Mucosa of descending colon (tissue), 3 donors: ENCODE measurements around the gene PRAMEF17. TPM values are rescaled to one million over a fixed set of nuclear protein-coding genes. Genes with fewer than 3 reads are reported as not detected.
A peak's percentile ranks its signal among the peaks of the same experiment; 100 is the strongest.
"Not testable (repeated sequence)": the region's sequence is repeated elsewhere in the genome, so short reads cannot be mapped to it uniquely, and the experiment has no call there.

Experiments
- ATAC-seq: fragments of 200-7000 bp; cut with Tn5 transposase; one replicate; pipeline ENCODE4 v1.9.1; 2020; ENCODE audit warnings: mild to moderate bottlenecking, moderate library complexity
- DNase-seq, 3 donors: peaks; one replicate each; pipeline ENCODE4 v3.0.0-alpha.2; 2020
- H3K36me3 ChIP-seq: fragments of 200-600 bp; one replicate; pipeline ENCODE4 v1.8.0; 2021; ENCODE audit warnings: low read depth, mild to moderate bottlenecking
- H3K4me1 ChIP-seq: fragments of 200-600 bp; one replicate; pipeline ENCODE4 v1.8.0; 2021; ENCODE audit warnings: low read depth, mild to moderate bottlenecking
- H3K4me3 ChIP-seq: fragments of 200-600 bp; one replicate; pipeline ENCODE4 v1.8.0; 2021; ENCODE audit warnings: mild to moderate bottlenecking
- H3K9me3 ChIP-seq: fragments of 200-600 bp; one replicate; pipeline ENCODE4 v1.8.0; 2021; ENCODE audit warnings: mild to moderate bottlenecking
- intact Hi-C, 2 donors: fragments of 100-400 bp; cut with DNase I in 1 of 2; cut with micrococcal nuclease in 1 of 2; formaldehyde crosslinking; loops; one replicate each; pipeline versions ENCODE4 v1.11.0 to v1.11.1; 2022; cut with DNase I, micrococcal nuclease
- long read RNA-seq, 2 donors: library from polyadenylated mRNA; unstranded; transcript quantifications; one replicate each; pipeline ENCODE4 v2.0.0, GENCODE V29; 2019 to 2021
- total RNA-seq, 3 donors: library from RNA; stranded (reverse); fragmentation: NEBNext Ultra II Directional in 2 of 3; extraction: Animal tissue kit (Norgen Biotek cat#: 25700) in 2 of 3; gene quantifications; one replicate each; pipeline versions ENCODE4 v1.2.1 to v1.2.4, GENCODE V29; 2021 to 2023
- donor health status: DM: no; HTN: no; CAD: no; lungs with moderate emphysema.
- donor health status: DM: no; HTN: no; CAD: no.
- donor health status: DM: no; HTN: yes; CAD: no.

Gene PRAMEF17
- not detected for total RNA-seq
- long read RNA-seq, donor 1: 0 reads
- long read RNA-seq, donor 2: 0 reads

GRCh38 chr1:13389332-13389731, at the start of gene PRAMEF17:
PRAMEF17 (plus strand) TSS chr1:13389632; CDS start chr1:13389658, 26 bp downstream.
- ATAC-seq, H3K4me1 ChIP-seq, intact Hi-C loops, H3K4me3 ChIP-seq, H3K9me3 ChIP-seq, H3K36me3 ChIP-seq, DNase-seq: not testable (repeated sequence)

GRCh38 chr1:13342496-13342895, 46.9 kb upstream of the PRAMEF17 start:
- DNase-seq, H3K4me3 ChIP-seq, ATAC-seq, H3K36me3 ChIP-seq, intact Hi-C loops, H3K4me1 ChIP-seq, H3K9me3 ChIP-seq: not testable (repeated sequence)

GRCh38 chr1:13347034-13347433, 42.4 kb upstream of the PRAMEF17 start, which contains the start of gene PRAMEF14:
PRAMEF14 (minus strand) TSS chr1:13347134; CDS start chr1:13345314, 1,820 bp downstream.
- H3K4me3 ChIP-seq, H3K4me1 ChIP-seq, DNase-seq, intact Hi-C loops, H3K9me3 ChIP-seq, H3K36me3 ChIP-seq, ATAC-seq: not testable (repeated sequence)

GRCh38 chr1:13353476-13353875, 36.0 kb upstream of the PRAMEF17 start:
- H3K36me3 ChIP-seq, H3K9me3 ChIP-seq, ATAC-seq, intact Hi-C loops, H3K4me3 ChIP-seq, DNase-seq, H3K4me1 ChIP-seq: not testable (repeated sequence)

- intact Hi-C loops, DNase-seq, ATAC-seq: not testable (repeated sequence)
These were observed 35.0 kb upstream of the PRAMEF17 start for GRCh38 chr1:13354475-13354874.

GRCh38 chr1:13356774-13357173, 32.7 kb upstream of the PRAMEF17 start:
- H3K4me1 ChIP-seq, ATAC-seq, H3K36me3 ChIP-seq, H3K4me3 ChIP-seq, H3K9me3 ChIP-seq, intact Hi-C loops: not testable (repeated sequence)
- peak in 1 of 3 donors; percentile 68 for DNase-seq

More at GRCh38 chr1:13354475-13354874, 35.0 kb upstream of the PRAMEF17 start:
- not testable (repeated sequence) for H3K4me3 ChIP-seq, H3K36me3 ChIP-seq, H3K4me1 ChIP-seq, H3K9me3 ChIP-seq

GRCh38 chr1:13362364-13362763, 27.1 kb upstream of the PRAMEF17 start:
- DNase-seq, ATAC-seq: not testable (repeated sequence)

GRCh38 chr1:13364928-13365327, 24.5 kb upstream of the PRAMEF17 start:
- H3K9me3 ChIP-seq, H3K4me3 ChIP-seq, intact Hi-C loops, ATAC-seq, DNase-seq, H3K36me3 ChIP-seq, H3K4me1 ChIP-seq: not testable (repeated sequence)

More at GRCh38 chr1:13362364-13362763, 27.1 kb upstream of the PRAMEF17 start:
- H3K4me1 ChIP-seq, H3K36me3 ChIP-seq, H3K9me3 ChIP-seq, intact Hi-C loops, H3K4me3 ChIP-seq: not testable (repeated sequence)

GRCh38 chr1:13366536-13366935, 22.9 kb upstream of the PRAMEF17 start:
- H3K36me3 ChIP-seq, DNase-seq, H3K4me1 ChIP-seq, H3K4me3 ChIP-seq, intact Hi-C loops, ATAC-seq, H3K9me3 ChIP-seq: not testable (repeated sequence)

GRCh38 chr1:13368544-13368943, 20.9 kb upstream of the PRAMEF17 start:
- H3K9me3 ChIP-seq, H3K4me1 ChIP-seq, intact Hi-C loops, ATAC-seq, H3K4me3 ChIP-seq, H3K36me3 ChIP-seq: not testable (repeated sequence)
- peak in 1 of 3 donors; percentile 18 for DNase-seq

GRCh38 chr1:13378983-13379382, 10.4 kb upstream of the PRAMEF17 start:
- DNase-seq, H3K9me3 ChIP-seq, H3K36me3 ChIP-seq, intact Hi-C loops, H3K4me3 ChIP-seq, ATAC-seq, H3K4me1 ChIP-seq: not testable (repeated sequence)

GRCh38 chr1:13380380-13380779, 9.1 kb upstream of the PRAMEF17 start:
- H3K9me3 ChIP-seq, H3K4me1 ChIP-seq, intact Hi-C loops, H3K4me3 ChIP-seq, ATAC-seq, DNase-seq, H3K36me3 ChIP-seq: not testable (repeated sequence)

- H3K36me3 ChIP-seq, H3K9me3 ChIP-seq, intact Hi-C loops, H3K4me1 ChIP-seq, ATAC-seq, H3K4me3 ChIP-seq, DNase-seq: not testable (repeated sequence)
These were observed 3.6 kb downstream of the PRAMEF17 start for GRCh38 chr1:13393004-13393403.

- intact Hi-C loops, H3K4me3 ChIP-seq, DNase-seq, H3K9me3 ChIP-seq, ATAC-seq, H3K36me3 ChIP-seq, H3K4me1 ChIP-seq: not testable (repeated sequence)
These were observed 5.3 kb downstream of the PRAMEF17 start for GRCh38 chr1:13394761-13395160.

GRCh38 chr1:13395311-13395710, 5.9 kb downstream of the PRAMEF17 start:
- H3K36me3 ChIP-seq, intact Hi-C loops, H3K9me3 ChIP-seq, H3K4me1 ChIP-seq, DNase-seq, ATAC-seq, H3K4me3 ChIP-seq: not testable (repeated sequence)
